SK-N-SH (cell line): ENCODE measurements around the gene CPEB3. TPM values are rescaled to one million over a fixed set of nuclear protein-coding genes. Genes with fewer than 3 reads are reported as not detected.

Experiments used
- CTCF ChIA-PET: fragments of 300-600, 350-600 bp; formaldehyde crosslinking; extraction: SDS; loops from one replicate; lab custom pipeline; 2021; lab: Yijun Ruan, JAX
- POLR2A ChIA-PET: fragments of 350-600 bp; sonication (Branson Sonifier 250); formaldehyde crosslinking; extraction: SDS; loops from one replicate; lab custom pipeline; 2020; ENCODE audit warnings: antibody characterized with exemption, inconsistent platforms; lab: Yijun Ruan, JAX
- DNase-seq: peaks from one replicate; pipeline ENCODE4 v3.0.0; 2012
- H2AFZ ChIP-seq: fragments of 200-600 bp; sonication (generic); 2 replicates; pipeline ENCODE4 v1.8.1; 2016; ENCODE audit warnings: antibody characterized with exemption, mild to moderate bottlenecking, low read depth
- H3F3A ChIP-seq: fragments of 200-600 bp; sonication (generic); replicated peaks from 2 replicates; pipeline ENCODE3; 2016; ENCODE audit warnings: antibody characterized with exemption, mild to moderate bottlenecking; ENCODE audit not compliant: insufficient read depth
- H3K27ac ChIP-seq, 2 experiments: fragments of 200-500 bp in 1 of 2; fragments of 200-600 bp in 1 of 2; sonication (Bioruptor generic) in 1 of 2; sonication (generic), shearing (Covaris generic) in 1 of 2; 2 replicates each; pipeline versions ENCODE4 v1.5.1 to v1.6.1; 2014 to 2016; ENCODE audit warnings: low read depth in 2 of 2, inconsistent platforms in 1 of 2, low read length in 1 of 2, mild to moderate bottlenecking in 1 of 2, mixed read lengths in 1 of 2
- H3K27me3 ChIP-seq: fragments of 200-600 bp; sonication (generic), shearing (Covaris generic); 2 replicates; pipeline ENCODE4 v1.6.1; 2016; ENCODE audit warnings: mixed run types; ENCODE audit not compliant: insufficient read depth
- H3K36me3 ChIP-seq, 2 experiments: fragments of 200-500 bp in 1 of 2; fragments of 200-600 bp in 1 of 2; sonication (Bioruptor generic) in 1 of 2; sonication (generic) in 1 of 2; replicated peaks in 1 of 2; 2 replicates each; pipeline versions ENCODE3 to v1.5.1; 2014 to 2016; ENCODE audit warnings: low read length in 1 of 2, mild to moderate bottlenecking in 1 of 2; ENCODE audit not compliant: insufficient read depth in 2 of 2, control insufficient read depth in 1 of 2
- H3K4me1 ChIP-seq, 2 experiments: fragments of 200-500 bp in 1 of 2; fragments of 200-600 bp in 1 of 2; sonication (Bioruptor generic) in 1 of 2; sonication (generic), shearing (Covaris generic) in 1 of 2; 2 replicates each; pipeline versions ENCODE4 v1.5.1 to v1.6.1; 2014 to 2016; ENCODE audit warnings: low read depth in 1 of 2, low read length in 1 of 2, mixed run types in 1 of 2; ENCODE audit not compliant: insufficient read depth in 2 of 2, control insufficient read depth in 1 of 2
- H3K4me2 ChIP-seq: fragments of 200-600 bp; sonication (generic), shearing (Covaris generic); 2 replicates; pipeline ENCODE4 v1.6.1; 2017; ENCODE audit warnings: mixed run types
- H3K4me3 ChIP-seq, 2 experiments: fragments of 200-500 bp in 1 of 2; fragments of 200-600 bp in 1 of 2; sonication (Bioruptor generic) in 1 of 2; sonication (generic), shearing (Covaris generic) in 1 of 2; 2 replicates each; pipeline versions ENCODE4 v1.5.1 to v1.8.1; 2014 to 2016; ENCODE audit warnings: low read depth in 2 of 2, inconsistent platforms in 1 of 2, low read length in 1 of 2, mild to moderate bottlenecking in 1 of 2, mixed read lengths in 1 of 2, moderate library complexity in 1 of 2
- H3K79me2 ChIP-seq: fragments of 200-600 bp; sonication (generic); 2 replicates; pipeline ENCODE4 v1.8.1; 2017; ENCODE audit warnings: mild to moderate bottlenecking; ENCODE audit not compliant: insufficient read depth
- H3K9ac ChIP-seq: fragments of 200-600 bp; sonication (generic); 2 replicates; pipeline ENCODE4 v1.6.1; 2017; ENCODE audit warnings: mixed run types
- H3K9me2 ChIP-seq: fragments of 200-600 bp; sonication (generic); 2 replicates; pipeline ENCODE4 v1.6.1; 2017; ENCODE audit warnings: mixed run types
- H3K9me3 ChIP-seq: fragments of 200-600 bp; sonication (generic); 2 replicates; pipeline ENCODE4 v1.6.1; 2017; ENCODE audit warnings: mixed run types, mild to moderate bottlenecking, moderate library complexity
- H4K20me1 ChIP-seq: fragments of 200-600 bp; sonication (generic); 2 replicates; pipeline ENCODE4 v1.6.1; 2017; ENCODE audit warnings: mild to moderate bottlenecking, mixed run types; ENCODE audit not compliant: insufficient read depth
- CHD2 ChIP-seq: fragments of 150-350 bp; IDR thresholded peaks from 2 replicates; pipeline ENCODE4 v1.6.1; 2018; ENCODE audit warnings: low read length; ENCODE audit not compliant: partially characterized antibody
- FOXM1 ChIP-seq: IDR thresholded peaks from 2 replicates; pipeline ENCODE4 v1.4.0; 2012; ENCODE audit warnings: low read depth, mild to moderate bottlenecking
- GABPA ChIP-seq: IDR thresholded peaks from 2 replicates; pipeline ENCODE4 v1.4.0; 2012; ENCODE audit warnings: low read depth, mild to moderate bottlenecking
- MAX ChIP-seq: IDR thresholded peaks from 2 replicates; pipeline ENCODE4 v1.4.0; 2012; ENCODE audit warnings: low read depth
- MEF2A ChIP-seq: IDR thresholded peaks from 2 replicates; pipeline ENCODE4 v1.4.0; 2012; ENCODE audit warnings: low read depth, borderline replicate concordance
- MXI1 ChIP-seq: IDR thresholded peaks from 2 replicates; pipeline ENCODE4 v1.6.1; 2012; ENCODE audit warnings: mild to moderate bottlenecking, low read depth, low read length, improper control_type of control experiment
- RCOR1 ChIP-seq: fragments of 150-350 bp; IDR thresholded peaks from 2 replicates; pipeline ENCODE4 v1.6.1; 2017; ENCODE audit warnings: antibody characterized with exemption, low read length
- ZBTB33 ChIP-seq: IDR thresholded peaks from 2 replicates; pipeline ENCODE4 v1.4.0; 2012; ENCODE audit warnings: low read depth, borderline replicate concordance
- WGBS: methylation state at CpG from one replicate; pipeline ENCODE4 v1.1.6; 2017; ENCODE audit warnings: low lambda C conversion rate; 5-methylcytosine and 5-hydroxymethylcytosine counted together
- polyA plus RNA-seq, 3 experiments: library from polyadenylated mRNA; depleted of rRNA; stranded (reverse); fragments of >200 nt; gene quantifications; 2 replicates each; pipeline ENCODE4 v1.2.3, GENCODE V29; 2012
- TF ChIP-seq, protein P1 (sequence below): fragments of 150-350 bp; IDR thresholded peaks from 2 replicates; pipeline ENCODE4 v1.6.1; 2016; ENCODE audit warnings: mild to moderate bottlenecking, low read depth, low read length

CPEB3 gene
- polyA plus RNA-seq, 1 of the 3 experiments (the other 2 are of a cell fraction) = 0.36 TPM

DNA sequence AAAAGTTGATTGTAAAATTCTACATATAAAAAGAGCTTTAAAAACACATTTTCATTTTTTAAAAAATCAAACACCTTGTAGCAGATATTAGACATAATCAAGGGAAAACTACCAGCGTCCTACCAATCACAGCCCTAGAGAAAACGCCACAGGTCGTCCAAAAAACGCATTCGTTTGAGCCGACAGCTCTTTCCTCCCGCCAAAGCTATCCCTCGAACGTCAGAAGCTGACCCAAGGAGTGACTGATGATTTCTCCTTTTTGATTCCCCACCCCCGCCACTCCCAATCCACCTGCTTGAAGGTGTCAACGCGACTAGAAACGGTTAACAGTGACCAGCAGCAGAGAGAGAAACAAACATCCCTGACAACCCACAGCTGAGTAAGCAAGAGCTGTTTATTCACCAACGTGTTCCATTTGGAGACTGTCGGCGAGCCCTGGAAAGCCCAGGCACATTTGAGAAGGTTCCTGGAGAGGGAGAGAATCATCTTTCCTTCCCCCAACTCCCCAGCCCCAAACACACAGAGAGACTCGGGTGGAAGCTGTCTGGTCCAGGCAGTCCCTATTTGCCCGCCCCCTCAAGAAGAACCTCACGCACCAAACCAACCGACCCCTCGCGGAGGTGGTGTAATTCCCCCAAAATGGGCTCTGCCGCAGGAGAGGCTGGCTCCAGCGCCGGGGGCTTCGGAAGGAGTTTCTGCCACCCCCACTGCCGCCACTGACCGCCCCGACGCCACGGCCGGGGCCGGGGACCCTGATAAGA, 622 bp downstream of the CPEB3 start:
- Histone ChIP-seq H4K20me1 (peaks cover 28% of the 10 kb centered on the region), H3K27me3 (no peaks in the 10 kb centered on the region), H2AFZ (peak overlapping the region; percentile 95), H3F3A (peaks cover 13% of the 10 kb centered on the region), H3K36me3 (peaks cover 7 to 14% of the 10 kb centered on the region in 2 experiments), H3K9ac (peak overlapping the region; percentile 85), H3K4me3 (peak overlapping the region; percentile 95 to 98), H3K4me2 (peak overlapping the region; percentile 83), H3K9me3 (no peaks in the 10 kb centered on the region), H3K27ac (peak overlapping the region; percentile 74 to 87), H3K4me1 (peaks cover 4% of the 10 kb centered on the region in 2 experiments; a peak in 2 of 4 replicates), H3K79me2 (peaks cover 61% of the 10 kb centered on the region), H3K9me2 (no peaks in the 10 kb centered on the region)
- ChIA-PET CTCF (interaction anchor here (0.7 to 4.1 kb wide), 15 partner anchors 10 to 216 kb away, joined by 3 to 51 read pairs (median 4); no protein-coding TSS in a partner anchor), POLR2A (interaction anchor here (1.1 to 1.6 kb wide), 3 partner anchors 37 to 50 kb away, joined by 5 to 7 read pairs (median 6); no protein-coding TSS in a partner anchor)
- 2% methylated on average over 19 of the region's 33 CpGs for WGBS
- TF ChIP-seq MEF2A (no peak), MAX (peak; percentile 12; the same call in 1 of the 2 replicates), MXI1 (peak; percentile 62; the same call in 1 of the 2 replicates)
- DNase-seq = no peak

- Histone ChIP-seq H3F3A (peaks cover 2% of the 10 kb centered on the region), H3K27me3 (no peaks in the 10 kb centered on the region), H3K4me3 (no peak overlapping the region), H3K4me1 (no peaks in the 10 kb centered on the region), H3K9ac (no peak overlapping the region), H3K9me2 (no peaks in the 10 kb centered on the region), H4K20me1 (no peaks in the 10 kb centered on the region), H3K79me2 (peaks cover 8% of the 10 kb centered on the region; the same call in 1 of the 2 replicates), H2AFZ (no peak overlapping the region), H3K4me2 (no peak overlapping the region), H3K36me3 (no peaks in the 10 kb centered on the region), H3K9me3 (no peaks in the 10 kb centered on the region), H3K27ac (no peak overlapping the region)
- DNase-seq = no peak
- no peak for TF ChIP-seq MEF2A
- no peak for TF ChIP-seq ZBTB33
- no peak for TF ChIP-seq RCOR1
- no peak for TF ChIP-seq GABPA
- TF ChIP-seq CHD2 = no peak
- TF ChIP-seq FOXM1 = no peak
- TF ChIP-seq, protein P1, sequence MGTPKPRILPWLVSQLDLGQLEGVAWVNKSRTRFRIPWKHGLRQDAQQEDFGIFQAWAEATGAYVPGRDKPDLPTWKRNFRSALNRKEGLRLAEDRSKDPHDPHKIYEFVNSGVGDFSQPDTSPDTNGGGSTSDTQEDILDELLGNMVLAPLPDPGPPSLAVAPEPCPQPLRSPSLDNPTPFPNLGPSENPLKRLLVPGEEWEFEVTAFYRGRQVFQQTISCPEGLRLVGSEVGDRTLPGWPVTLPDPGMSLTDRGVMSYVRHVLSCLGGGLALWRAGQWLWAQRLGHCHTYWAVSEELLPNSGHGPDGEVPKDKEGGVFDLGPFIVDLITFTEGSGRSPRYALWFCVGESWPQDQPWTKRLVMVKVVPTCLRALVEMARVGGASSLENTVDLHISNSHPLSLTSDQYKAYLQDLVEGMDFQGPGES = no peak
- 98% methylated on average over 10 of the region's 10 CpGs for WGBS
- POLR2A ChIA-PET = no interaction called here
- CTCF ChIA-PET = no interaction called here
Observed at GRCh38 chr10:92284112-92284704, 6.7 kb downstream of the CPEB3 start.
